Breast epithelium (tissue), 3 donors: ENCODE data around the gene APH1B.

Experiments
- POLR2A ChIP-seq: fragments of 450-650 bp; IDR thresholded peaks from one replicate; pipeline ENCODE4 v1.6.1; 2016; ENCODE audit warnings: antibody characterized with exemption, mild to moderate bottlenecking, moderate library complexity
- POLR2AphosphoS5 ChIP-seq, 3 donors: sonication (generic); formaldehyde crosslinking; IDR thresholded peaks; one replicate each; pipeline ENCODE4 v1.6.1; 2017; ENCODE audit warnings: antibody characterized with exemption in 3 of 3
- TF ChIP-seq, protein P1 (sequence below), 3 donors: fragments of 450-650 bp; IDR thresholded peaks; one replicate each; pipeline ENCODE4 v1.5.1; 2016 to 2017; ENCODE audit warnings: antibody characterized with exemption in 3 of 3, mild to moderate bottlenecking in 3 of 3, moderate library complexity in 3 of 3

DNA sequence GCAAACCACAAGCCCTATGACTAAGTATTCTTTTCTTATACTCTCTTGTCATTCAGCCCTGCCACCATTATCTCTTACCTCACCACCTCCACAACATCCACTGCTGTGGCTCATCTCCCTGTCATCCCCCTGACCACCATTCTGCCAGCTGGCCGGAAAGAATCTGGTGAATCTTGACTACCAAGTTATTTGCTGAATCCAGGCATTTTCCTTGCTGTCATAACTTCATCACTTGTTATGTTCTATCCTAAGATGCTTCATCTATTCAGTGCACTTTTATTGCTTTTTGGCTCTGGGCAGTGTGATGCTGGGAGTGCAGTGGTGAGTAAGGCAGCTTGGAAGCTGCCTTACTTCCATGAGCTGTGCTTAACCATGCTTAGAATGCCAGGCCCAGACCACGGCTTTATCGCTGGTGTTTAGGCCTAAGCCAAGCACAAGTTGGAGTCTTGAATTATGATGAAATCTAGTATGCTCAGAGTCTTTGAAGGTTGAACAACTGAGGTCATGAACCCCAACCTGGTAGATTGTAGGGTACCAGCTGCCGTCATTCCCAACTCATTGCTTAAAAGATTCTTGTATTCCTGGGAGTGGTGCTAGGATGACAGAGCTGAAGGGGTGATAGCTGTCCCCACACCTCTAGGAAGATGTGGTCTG lies 27.0 kb upstream of the APH1B start:
- TF ChIP-seq, protein P1, sequence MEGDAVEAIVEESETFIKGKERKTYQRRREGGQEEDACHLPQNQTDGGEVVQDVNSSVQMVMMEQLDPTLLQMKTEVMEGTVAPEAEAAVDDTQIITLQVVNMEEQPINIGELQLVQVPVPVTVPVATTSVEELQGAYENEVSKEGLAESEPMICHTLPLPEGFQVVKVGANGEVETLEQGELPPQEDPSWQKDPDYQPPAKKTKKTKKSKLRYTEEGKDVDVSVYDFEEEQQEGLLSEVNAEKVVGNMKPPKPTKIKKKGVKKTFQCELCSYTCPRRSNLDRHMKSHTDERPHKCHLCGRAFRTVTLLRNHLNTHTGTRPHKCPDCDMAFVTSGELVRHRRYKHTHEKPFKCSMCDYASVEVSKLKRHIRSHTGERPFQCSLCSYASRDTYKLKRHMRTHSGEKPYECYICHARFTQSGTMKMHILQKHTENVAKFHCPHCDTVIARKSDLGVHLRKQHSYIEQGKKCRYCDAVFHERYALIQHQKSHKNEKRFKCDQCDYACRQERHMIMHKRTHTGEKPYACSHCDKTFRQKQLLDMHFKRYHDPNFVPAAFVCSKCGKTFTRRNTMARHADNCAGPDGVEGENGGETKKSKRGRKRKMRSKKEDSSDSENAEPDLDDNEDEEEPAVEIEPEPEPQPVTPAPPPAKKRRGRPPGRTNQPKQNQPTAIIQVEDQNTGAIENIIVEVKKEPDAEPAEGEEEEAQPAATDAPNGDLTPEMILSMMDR (IDR thresholded peaks at IDR 0.05), result no peak
- TF ChIP-seq POLR2AphosphoS5 (IDR thresholded peaks at IDR 0.05) (no peak), POLR2A (no peak)
